ENCODE data around the gene DNAH8.

The DNAH8 gene

GRCh38 chr6:38976801-38977500, 261.8 kb downstream of the DNAH8 start:
- Mint-ChIP-seq H3K4me1 (ENCODE audit: low read depth) (no peaks in the 10 kb centered on the region), H3K27me3 (peaks cover 6% of the 10 kb centered on the region), H3K36me3 (no peaks in the 10 kb centered on the region), H3K9me3 (ENCODE audit: low read depth) (no peaks in the 10 kb centered on the region), H3K27ac (no peak overlapping the region), H3K4me3 (no peak overlapping the region)

- H3K4me1 Mint-ChIP-seq (ENCODE audit: low read depth) = no peaks in the 10 kb centered on the region
- no peaks in the 10 kb centered on the region for H3K36me3 Mint-ChIP-seq
- H3K27me3 Mint-ChIP-seq = peaks cover 8% of the 10 kb centered on the region
- no peaks in the 10 kb centered on the region for H3K9me3 Mint-ChIP-seq (ENCODE audit: low read depth)
- no peak overlapping the region for H3K27ac Mint-ChIP-seq
- no peak overlapping the region for H3K4me3 Mint-ChIP-seq
Measured at GRCh38 chr6:38978139-38978704, 263.1 kb downstream of the DNAH8 start.

GRCh38 chr6:38982470-38982869, 267.4 kb downstream of the DNAH8 start:
- no peaks in the 10 kb centered on the region for H3K36me3 Mint-ChIP-seq
- no peaks in the 10 kb centered on the region for H3K9me3 Mint-ChIP-seq (ENCODE audit: low read depth)
- H3K27me3 Mint-ChIP-seq = peaks cover 5% of the 10 kb centered on the region
- H3K4me1 Mint-ChIP-seq (ENCODE audit: low read depth) = no peaks in the 10 kb centered on the region
- no peak overlapping the region for H3K4me3 Mint-ChIP-seq
- H3K27ac Mint-ChIP-seq = no peak overlapping the region

GRCh38 chr6:38984723-38985122, 269.6 kb downstream of the DNAH8 start:
- Mint-ChIP-seq H3K4me3 (no peak overlapping the region), H3K9me3 (ENCODE audit: low read depth) (no peaks in the 10 kb centered on the region), H3K4me1 (ENCODE audit: low read depth) (no peaks in the 10 kb centered on the region), H3K36me3 (no peaks in the 10 kb centered on the region), H3K27me3 (peaks cover 5% of the 10 kb centered on the region), H3K27ac (no peak overlapping the region)

GRCh38 chr6:38985839-38986238, 270.7 kb downstream of the DNAH8 start:
- Mint-ChIP-seq H3K9me3 (ENCODE audit: low read depth) (no peaks in the 10 kb centered on the region), H3K36me3 (no peaks in the 10 kb centered on the region), H3K27ac (no peak overlapping the region), H3K4me1 (ENCODE audit: low read depth) (no peaks in the 10 kb centered on the region), H3K27me3 (peaks cover 5% of the 10 kb centered on the region), H3K4me3 (no peak overlapping the region)

- no peaks in the 10 kb centered on the region for H3K36me3 Mint-ChIP-seq
- peaks cover 5% of the 10 kb centered on the region for H3K27me3 Mint-ChIP-seq
- no peak overlapping the region for H3K4me3 Mint-ChIP-seq
- no peaks in the 10 kb centered on the region for H3K9me3 Mint-ChIP-seq (ENCODE audit: low read depth)
- no peaks in the 10 kb centered on the region for H3K4me1 Mint-ChIP-seq (ENCODE audit: low read depth)
- H3K27ac Mint-ChIP-seq = no peak overlapping the region
Measured at GRCh38 chr6:38987503-38987902, 272.4 kb downstream of the DNAH8 start.

- Mint-ChIP-seq H3K27ac (no peak overlapping the region), H3K36me3 (no peaks in the 10 kb centered on the region), H3K4me3 (no peak overlapping the region), H3K27me3 (peaks cover 2% of the 10 kb centered on the region), H3K9me3 (ENCODE audit: low read depth) (no peaks in the 10 kb centered on the region), H3K4me1 (ENCODE audit: low read depth) (no peaks in the 10 kb centered on the region)
Measured at GRCh38 chr6:38988736-38989449, 273.8 kb downstream of the DNAH8 start.

GRCh38 chr6:38990475-38990874, 275.4 kb downstream of the DNAH8 start:
- H3K4me1 Mint-ChIP-seq (ENCODE audit: low read depth) = no peaks in the 10 kb centered on the region
- no peaks in the 10 kb centered on the region for H3K9me3 Mint-ChIP-seq (ENCODE audit: low read depth)
- H3K27me3 Mint-ChIP-seq = peaks cover 2% of the 10 kb centered on the region
- no peak overlapping the region for H3K4me3 Mint-ChIP-seq
- H3K27ac Mint-ChIP-seq = no peak overlapping the region
- no peaks in the 10 kb centered on the region for H3K36me3 Mint-ChIP-seq

GRCh38 chr6:38996676-38997075, 281.6 kb downstream of the DNAH8 start:
- no peaks in the 10 kb centered on the region for H3K9me3 Mint-ChIP-seq (ENCODE audit: low read depth)
- no peak overlapping the region for H3K4me3 Mint-ChIP-seq
- H3K27ac Mint-ChIP-seq = no peak overlapping the region
- no peaks in the 10 kb centered on the region for H3K4me1 Mint-ChIP-seq (ENCODE audit: low read depth)
- peaks cover 19% of the 10 kb centered on the region for H3K27me3 Mint-ChIP-seq
- H3K36me3 Mint-ChIP-seq = no peaks in the 10 kb centered on the region

GRCh38 chr6:38997128-38997761, 282.1 kb downstream of the DNAH8 start:
- Mint-ChIP-seq H3K36me3 (no peaks in the 10 kb centered on the region), H3K4me1 (ENCODE audit: low read depth) (no peaks in the 10 kb centered on the region), H3K9me3 (ENCODE audit: low read depth) (no peaks in the 10 kb centered on the region), H3K27me3 (peaks cover 21% of the 10 kb centered on the region), H3K27ac (no peak overlapping the region), H3K4me3 (no peak overlapping the region)

- peaks cover 16% of the 10 kb centered on the region for H3K27me3 Mint-ChIP-seq
- no peak overlapping the region for H3K4me3 Mint-ChIP-seq
- H3K9me3 Mint-ChIP-seq (ENCODE audit: low read depth) = no peaks in the 10 kb centered on the region
- no peaks in the 10 kb centered on the region for H3K36me3 Mint-ChIP-seq
- no peaks in the 10 kb centered on the region for H3K4me1 Mint-ChIP-seq (ENCODE audit: low read depth)
- no peak overlapping the region for H3K27ac Mint-ChIP-seq
Measured at GRCh38 chr6:39003072-39003471, 288.0 kb downstream of the DNAH8 start.

- peaks cover 20% of the 10 kb centered on the region for H3K27me3 Mint-ChIP-seq
- no peaks in the 10 kb centered on the region for H3K36me3 Mint-ChIP-seq
- H3K27ac Mint-ChIP-seq = no peak overlapping the region
- no peaks in the 10 kb centered on the region for H3K9me3 Mint-ChIP-seq (ENCODE audit: low read depth)
- H3K4me3 Mint-ChIP-seq = no peak overlapping the region
- H3K4me1 Mint-ChIP-seq (ENCODE audit: low read depth) = no peaks in the 10 kb centered on the region
Measured at GRCh38 chr6:39003492-39003891, 288.4 kb downstream of the DNAH8 start.

GRCh38 chr6:39004801-39005200, 289.7 kb downstream of the DNAH8 start:
- Mint-ChIP-seq H3K9me3 (ENCODE audit: low read depth) (no peaks in the 10 kb centered on the region), H3K4me1 (ENCODE audit: low read depth) (no peaks in the 10 kb centered on the region), H3K4me3 (no peak overlapping the region), H3K36me3 (no peaks in the 10 kb centered on the region), H3K27ac (no peak overlapping the region), H3K27me3 (peaks cover 22% of the 10 kb centered on the region)

- no peak overlapping the region for H3K27ac Mint-ChIP-seq
- H3K27me3 Mint-ChIP-seq = peaks cover 18% of the 10 kb centered on the region
- no peaks in the 10 kb centered on the region for H3K4me1 Mint-ChIP-seq (ENCODE audit: low read depth)
- no peak overlapping the region for H3K4me3 Mint-ChIP-seq
- H3K9me3 Mint-ChIP-seq (ENCODE audit: low read depth) = no peaks in the 10 kb centered on the region
- H3K36me3 Mint-ChIP-seq = no peaks in the 10 kb centered on the region
Measured at GRCh38 chr6:39005774-39006173, 290.7 kb downstream of the DNAH8 start.

GRCh38 chr6:39007575-39007974, 292.5 kb downstream of the DNAH8 start:
- peaks cover 15% of the 10 kb centered on the region for H3K27me3 Mint-ChIP-seq

More at GRCh38 chr6:39007575-39007974, 292.5 kb downstream of the DNAH8 start:
- Mint-ChIP-seq H3K4me1 (ENCODE audit: low read depth) (no peaks in the 10 kb centered on the region), H3K27ac (no peak overlapping the region), H3K4me3 (no peak overlapping the region), H3K9me3 (ENCODE audit: low read depth) (no peaks in the 10 kb centered on the region), H3K36me3 (no peaks in the 10 kb centered on the region)

Measured in activated naive CD8-positive, alpha-beta T cell (primary cell).